HG02840 (cell line): ENCODE measurements around the gene DOCK11.
"Not testable (repeated sequence)": the region's sequence is repeated elsewhere in the genome, so short reads cannot be mapped to it uniquely, and the experiment has no call there.

ENCODE experiments used
- ATAC-seq: cut with Tn5 transposase; IDR thresholded peaks from one replicate; pipeline ENCODE4 v1.9.1; 2021; ENCODE audit warnings: mild to moderate bottlenecking, moderate library complexity, moderate number of reproducible peaks; ENCODE audit not compliant: unreplicated experiment, low FRiP score

DOCK11 gene

DNA sequence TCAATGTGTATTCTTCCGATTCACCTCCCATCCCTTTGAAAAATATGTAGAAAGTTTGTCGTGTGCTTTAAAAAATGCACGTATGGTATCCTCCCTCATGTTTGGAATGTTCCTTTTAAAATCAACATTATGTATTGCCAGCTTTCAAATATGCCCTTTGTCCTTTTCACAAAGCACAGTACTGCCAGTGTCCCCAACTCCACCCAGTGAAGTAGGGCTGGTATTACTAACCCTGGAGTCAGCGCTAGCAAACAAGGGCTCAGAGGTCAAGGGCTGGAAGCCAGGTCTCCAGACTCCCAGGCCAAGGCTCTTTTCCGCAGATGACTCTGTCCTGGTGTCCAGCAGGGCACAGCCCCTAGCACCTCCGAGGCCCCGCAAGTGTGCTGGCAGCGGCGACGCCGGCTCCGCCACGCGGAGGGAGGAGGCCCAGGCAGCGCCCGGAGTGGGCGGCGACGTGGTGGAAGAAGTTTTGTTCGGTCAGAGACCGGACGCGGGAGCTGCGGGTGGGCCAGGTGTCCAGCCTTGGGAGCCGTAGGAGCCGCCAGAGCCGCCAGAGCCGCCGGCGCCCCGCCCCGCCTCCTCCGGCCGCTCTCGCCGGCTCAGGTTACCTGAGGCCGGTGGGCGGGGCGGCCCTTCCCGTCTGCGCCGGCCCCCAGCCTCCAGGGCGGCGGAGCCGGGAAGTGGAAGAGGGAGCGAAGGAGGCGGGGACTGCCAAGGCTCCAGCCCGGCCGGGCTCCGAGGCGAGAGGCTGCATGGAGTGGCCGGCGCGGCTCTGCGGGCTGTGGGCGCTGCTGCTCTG, 231.5 kb downstream of the DOCK11 start, which contains the start of gene IL13RA1:
Gene IL13RA1, plus strand, starts transcription at position 720 of the 799 bp plus-strand sequence. Its CDS starts 33 bp downstream, at position 753.
- ATAC-seq: no peak

DNA sequence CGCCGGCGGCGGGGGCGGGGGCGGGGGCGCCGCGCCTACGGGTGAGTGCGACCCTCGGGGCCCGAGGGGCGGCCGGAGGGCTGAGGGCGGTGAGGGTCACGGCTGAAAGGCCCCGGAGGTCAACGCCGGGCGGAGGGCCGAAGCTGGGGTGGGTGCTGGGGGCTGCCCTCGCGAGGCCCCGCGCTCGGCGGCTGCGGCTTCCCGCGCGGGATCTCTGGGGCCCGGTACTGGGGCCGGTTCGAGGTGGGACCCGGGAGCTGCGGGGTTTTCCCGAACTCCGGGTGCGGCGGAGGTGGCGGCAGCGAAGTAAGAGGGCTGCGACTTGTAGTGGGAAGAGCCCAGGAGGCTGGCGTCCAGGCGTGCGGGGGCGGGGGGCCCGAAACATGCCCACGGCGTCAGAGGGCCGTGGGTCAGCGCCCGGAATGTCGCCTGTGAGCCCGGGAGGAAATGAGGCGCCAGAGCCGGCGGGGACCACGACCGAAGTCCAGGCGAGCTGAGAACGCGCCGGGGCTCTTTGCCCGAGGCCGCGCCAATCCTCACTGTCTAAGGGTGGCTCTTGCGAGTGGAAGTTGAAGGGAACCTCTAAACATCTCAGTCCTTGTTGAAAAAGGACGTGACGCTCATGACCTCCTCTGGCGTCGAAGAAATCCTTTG, 232.2 kb downstream of the DOCK11 start:
- ATAC-seq: no peak

DNA sequence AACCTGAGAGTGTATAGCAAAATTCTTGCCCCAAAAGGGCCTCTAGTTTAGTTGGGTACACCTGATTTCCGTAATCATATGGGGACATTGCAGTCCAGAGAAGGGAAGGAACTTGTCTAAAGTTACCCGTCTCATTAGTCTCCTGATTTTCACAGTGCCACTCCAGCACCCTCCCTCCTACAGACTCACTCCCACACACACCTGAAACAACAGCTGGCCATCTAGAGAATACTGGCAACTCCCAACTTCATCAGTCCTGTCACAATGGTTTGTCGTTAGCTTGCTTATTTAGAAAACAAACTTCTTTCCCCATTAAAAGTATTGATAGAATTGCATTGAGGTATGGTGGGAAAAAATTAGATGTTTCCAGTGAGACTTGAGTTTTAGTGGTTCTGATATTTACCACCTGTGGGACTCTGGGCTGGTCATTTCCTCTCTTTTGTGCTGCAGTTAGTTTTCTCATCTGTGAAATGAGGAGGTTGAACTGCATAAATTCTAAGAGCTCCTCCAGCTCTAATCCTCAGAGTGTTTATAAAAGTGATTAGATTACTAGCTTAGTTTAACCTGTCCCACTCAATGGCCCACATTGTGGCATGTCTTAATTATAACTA, 233.5 kb downstream of the DOCK11 start:
- no peak for ATAC-seq

DNA sequence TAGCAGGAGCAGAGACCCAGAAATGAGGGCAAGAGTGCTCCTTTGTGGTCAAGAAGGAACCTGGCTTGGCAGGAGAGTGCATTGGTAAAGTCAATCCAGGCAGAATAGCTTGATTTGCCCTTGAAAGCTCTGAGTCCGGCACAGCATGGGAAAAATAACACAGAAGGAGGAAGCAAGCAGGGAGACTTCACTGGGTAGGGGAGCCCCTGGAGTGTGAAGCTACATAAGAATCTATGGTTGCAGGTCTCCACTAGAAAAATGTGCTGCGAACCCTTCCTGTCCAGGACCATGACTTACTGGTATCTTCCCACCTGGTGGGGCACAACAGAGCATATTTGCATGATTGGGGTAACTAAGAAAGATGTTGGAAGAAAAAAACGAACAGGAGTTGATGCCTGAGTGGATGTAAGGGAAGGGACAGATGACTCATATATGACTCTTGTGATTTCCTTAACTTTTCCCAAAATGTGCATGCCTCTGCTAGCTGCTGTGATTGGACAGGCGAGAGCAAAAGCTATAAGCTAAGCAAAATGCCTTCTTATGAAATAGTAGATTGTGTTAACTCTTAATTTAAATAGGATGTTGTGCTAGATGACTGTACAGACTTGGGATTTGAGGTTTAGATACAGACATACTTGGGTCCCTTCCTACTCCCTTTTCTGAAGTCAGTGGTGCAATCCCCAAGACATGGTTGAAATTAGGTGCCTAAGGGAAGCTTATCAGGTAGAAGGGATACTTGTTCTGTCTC, 235.1 kb downstream of the DOCK11 start:
- no peak for ATAC-seq

DNA sequence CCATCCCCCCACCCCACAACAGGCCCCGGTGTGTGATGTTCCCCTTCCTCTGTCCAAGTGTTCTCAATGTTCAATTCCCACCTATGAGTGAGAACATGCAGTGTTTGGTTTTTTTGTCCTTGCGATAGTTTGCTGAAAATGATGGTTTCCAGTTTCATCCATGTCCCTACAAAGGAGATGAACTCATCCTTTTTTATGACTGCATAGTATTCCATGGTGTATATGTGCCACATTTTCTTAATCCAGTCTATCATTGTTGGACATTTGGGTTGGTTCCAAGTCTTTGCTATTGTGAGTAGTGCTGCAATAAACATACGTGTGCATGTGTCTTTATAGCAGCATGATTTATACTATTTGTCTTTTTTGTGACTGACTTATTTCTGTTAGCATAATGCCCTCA, 236.9 kb downstream of the DOCK11 start:
- not testable (repeated sequence) for ATAC-seq

DNA sequence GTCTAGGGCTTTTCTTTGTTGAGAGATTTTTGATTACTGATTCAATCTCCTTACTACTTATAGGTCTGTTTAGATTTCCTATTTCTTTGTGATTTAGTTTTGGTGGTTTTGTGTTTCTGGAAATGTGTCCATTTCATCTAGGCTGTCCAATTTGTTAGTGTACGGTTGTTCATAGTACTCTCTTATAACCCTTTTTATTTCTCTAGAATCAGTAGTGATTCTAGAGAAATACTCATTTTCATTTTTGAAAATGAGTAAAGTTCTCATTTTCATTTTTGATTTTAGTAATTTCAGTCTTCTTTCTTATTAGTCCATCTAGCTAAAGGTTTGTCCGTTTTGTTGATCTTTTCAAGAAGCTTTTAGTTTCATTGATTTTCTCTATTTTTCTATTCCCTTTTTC, 239.3 kb downstream of the DOCK11 start:
- ATAC-seq: no peak
